Hepatocyte (in vitro differentiated cells): ENCODE measurements around the gene MEG3.

Experiments
- EZH2 ChIP-seq: fragments of 200-600 bp; sonication (generic); IDR thresholded peaks from 2 replicates; pipeline ENCODE4 v1.6.1; 2016; ENCODE audit warnings: antibody characterized with exemption, mild to moderate bottlenecking, borderline replicate concordance
- EZH2phosphoT487 ChIP-seq: fragments of 200-600 bp; sonication (generic); IDR thresholded peaks from one replicate; pipeline ENCODE4 v1.6.1; 2018; ENCODE audit warnings: antibody characterized with exemption, mild to moderate bottlenecking, low read depth, moderate library complexity; ENCODE audit not compliant: unreplicated experiment, severe bottlenecking
- TF ChIP-seq, protein P1 (sequence below): fragments of 200-600 bp; sonication (generic); IDR thresholded peaks from 2 replicates; pipeline ENCODE4 v1.5.1; 2016; ENCODE audit warnings: antibody characterized with exemption, mild to moderate bottlenecking; ENCODE audit not compliant: poor library complexity

DNA sequence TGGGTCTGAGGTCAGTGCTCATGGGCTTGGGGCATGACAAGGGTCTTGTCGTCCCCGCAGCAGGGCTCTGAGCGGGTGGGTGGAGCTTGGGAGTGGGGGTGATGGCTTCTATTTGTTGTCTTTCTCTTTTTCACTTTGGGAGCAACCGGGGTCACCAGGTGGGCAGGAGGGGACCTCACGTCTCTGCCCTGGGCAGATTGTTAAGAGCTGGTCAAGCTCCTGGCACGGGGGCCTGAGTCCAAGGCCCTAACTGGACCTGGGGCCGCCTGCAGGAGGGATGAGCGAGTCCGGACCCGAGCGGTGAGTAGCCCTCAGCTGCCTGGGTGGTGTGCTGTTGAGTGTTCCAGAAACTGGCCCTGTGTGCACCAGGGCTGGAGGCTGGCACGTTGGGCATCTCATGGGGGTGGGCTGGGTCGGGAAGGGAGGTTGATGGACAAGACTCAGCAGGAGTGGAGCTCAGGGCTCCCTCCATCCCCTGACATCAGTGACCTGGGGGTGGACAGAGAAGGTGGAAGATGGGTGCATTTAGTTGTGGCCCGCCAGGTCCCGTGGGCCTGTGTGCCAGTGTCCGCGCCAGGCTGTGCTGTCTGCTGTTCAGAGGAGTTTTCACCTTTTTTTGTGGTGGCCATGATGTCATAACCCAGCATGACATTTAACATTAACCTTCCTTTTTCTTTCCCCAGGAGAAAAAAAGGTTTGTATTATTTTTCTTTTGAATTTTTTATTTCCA, 50.1 kb downstream of the MEG3 start:
- TF ChIP-seq EZH2: no peak
- TF ChIP-seq, protein P1, sequence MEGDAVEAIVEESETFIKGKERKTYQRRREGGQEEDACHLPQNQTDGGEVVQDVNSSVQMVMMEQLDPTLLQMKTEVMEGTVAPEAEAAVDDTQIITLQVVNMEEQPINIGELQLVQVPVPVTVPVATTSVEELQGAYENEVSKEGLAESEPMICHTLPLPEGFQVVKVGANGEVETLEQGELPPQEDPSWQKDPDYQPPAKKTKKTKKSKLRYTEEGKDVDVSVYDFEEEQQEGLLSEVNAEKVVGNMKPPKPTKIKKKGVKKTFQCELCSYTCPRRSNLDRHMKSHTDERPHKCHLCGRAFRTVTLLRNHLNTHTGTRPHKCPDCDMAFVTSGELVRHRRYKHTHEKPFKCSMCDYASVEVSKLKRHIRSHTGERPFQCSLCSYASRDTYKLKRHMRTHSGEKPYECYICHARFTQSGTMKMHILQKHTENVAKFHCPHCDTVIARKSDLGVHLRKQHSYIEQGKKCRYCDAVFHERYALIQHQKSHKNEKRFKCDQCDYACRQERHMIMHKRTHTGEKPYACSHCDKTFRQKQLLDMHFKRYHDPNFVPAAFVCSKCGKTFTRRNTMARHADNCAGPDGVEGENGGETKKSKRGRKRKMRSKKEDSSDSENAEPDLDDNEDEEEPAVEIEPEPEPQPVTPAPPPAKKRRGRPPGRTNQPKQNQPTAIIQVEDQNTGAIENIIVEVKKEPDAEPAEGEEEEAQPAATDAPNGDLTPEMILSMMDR: no peak
- no peak for TF ChIP-seq EZH2phosphoT487
